Upper lobe of left lung (tissue), 6 donors: ENCODE data around the gene KCNQ1OT1. TPM values are rescaled to one million over a fixed set of nuclear protein-coding genes. Genes with fewer than 3 reads are reported as not detected.
"Not testable (repeated sequence)": the region's sequence is repeated elsewhere in the genome, so short reads cannot be mapped to it uniquely, and the experiment has no call there.

Experiments
- ATAC-seq, 2 donors: fragments of 200-7000 bp; cut with Tn5 transposase; one replicate each; pipeline ENCODE4 v1.9.1; 2022; ENCODE audit warnings: mild to moderate bottlenecking in 2 of 2, moderate library complexity in 2 of 2; ENCODE audit not compliant: low FRiP score in 2 of 2
- DNase-seq, 2 donors: peaks; one replicate each; pipeline ENCODE4 v3.0.0-alpha.2; 2019 to 2020
- H3K27ac ChIP-seq, 4 donors: fragments of 200-600 bp; sonication (generic); one replicate each; pipeline ENCODE4 v1.5.1; 2016 to 2019
- H3K27me3 ChIP-seq, 4 donors: fragments of 200-600 bp; sonication (generic); one replicate each; pipeline ENCODE4 v1.5.1; 2017 to 2019
- H3K36me3 ChIP-seq, 4 donors: fragments of 200-600 bp; sonication (generic); one replicate each; pipeline ENCODE4 v1.5.1; 2016 to 2019
- H3K4me1 ChIP-seq, 4 donors: fragments of 200-600 bp; sonication (generic); one replicate each; pipeline ENCODE4 v1.5.1; 2018 to 2019
- H3K4me3 ChIP-seq, 4 donors: fragments of 200-600 bp; sonication (generic); one replicate each; pipeline ENCODE4 v1.5.1; 2017 to 2019; ENCODE audit warnings: mild to moderate bottlenecking in 2 of 4, moderate library complexity in 1 of 4
- H3K9me3 ChIP-seq, 4 donors: fragments of 200-600 bp; sonication (generic); one replicate each; pipeline ENCODE4 v1.5.1; 2018 to 2019
- EP300 ChIP-seq, 4 donors: sonication (generic); formaldehyde crosslinking; IDR thresholded peaks; one replicate each; pipeline ENCODE4 v1.5.1; 2017; ENCODE audit warnings: antibody characterized with exemption in 4 of 4, control low read depth in 2 of 4
- POLR2A ChIP-seq, 4 donors: fragments of 450-650 bp; IDR thresholded peaks; one replicate each; pipeline ENCODE4 v1.5.1; 2016 to 2017; ENCODE audit warnings: antibody characterized with exemption in 4 of 4, mild to moderate bottlenecking in 2 of 4
- POLR2AphosphoS5 ChIP-seq, 2 donors: sonication (generic); formaldehyde crosslinking; IDR thresholded peaks; one replicate each; pipeline ENCODE4 v1.5.1; 2017; ENCODE audit warnings: antibody characterized with exemption in 2 of 2
- WGBS, 2 donors: methylation state at CpG; one replicate each; pipeline ENCODE4 v1.1.5; 2017 to 2018; 5-methylcytosine and 5-hydroxymethylcytosine counted together
- total RNA-seq, 6 donors: library from RNA; depleted of rRNA in 4 of 6; stranded (reverse); fragments of >200 nt in 4 of 6; gene quantifications; one replicate each; pipeline versions ENCODE4 v1.1.0 to v1.2.1, GENCODE V29; 2016 to 2021
- TF ChIP-seq, protein P1 (sequence below), 6 experiments: fragments of 450-650 bp in 4 of 6; fragments of 200-600 bp in 2 of 6; sonication (generic) in 2 of 6; IDR thresholded peaks; one replicate each; pipeline ENCODE4 v1.5.1; 2016 to 2019; ENCODE audit warnings: antibody characterized with exemption in 6 of 6
- donor health status: DM: no; HTN: no; CAD: no; lungs with moderate emphysema.
- donor health status: DM: no; HTN: yes; CAD: no; lungs with severe emphysema.

Gene KCNQ1OT1
- total RNA-seq, 6 donors from 2014 or later, result 1.1 to 6.3 (median 4.1) TPM

DNA sequence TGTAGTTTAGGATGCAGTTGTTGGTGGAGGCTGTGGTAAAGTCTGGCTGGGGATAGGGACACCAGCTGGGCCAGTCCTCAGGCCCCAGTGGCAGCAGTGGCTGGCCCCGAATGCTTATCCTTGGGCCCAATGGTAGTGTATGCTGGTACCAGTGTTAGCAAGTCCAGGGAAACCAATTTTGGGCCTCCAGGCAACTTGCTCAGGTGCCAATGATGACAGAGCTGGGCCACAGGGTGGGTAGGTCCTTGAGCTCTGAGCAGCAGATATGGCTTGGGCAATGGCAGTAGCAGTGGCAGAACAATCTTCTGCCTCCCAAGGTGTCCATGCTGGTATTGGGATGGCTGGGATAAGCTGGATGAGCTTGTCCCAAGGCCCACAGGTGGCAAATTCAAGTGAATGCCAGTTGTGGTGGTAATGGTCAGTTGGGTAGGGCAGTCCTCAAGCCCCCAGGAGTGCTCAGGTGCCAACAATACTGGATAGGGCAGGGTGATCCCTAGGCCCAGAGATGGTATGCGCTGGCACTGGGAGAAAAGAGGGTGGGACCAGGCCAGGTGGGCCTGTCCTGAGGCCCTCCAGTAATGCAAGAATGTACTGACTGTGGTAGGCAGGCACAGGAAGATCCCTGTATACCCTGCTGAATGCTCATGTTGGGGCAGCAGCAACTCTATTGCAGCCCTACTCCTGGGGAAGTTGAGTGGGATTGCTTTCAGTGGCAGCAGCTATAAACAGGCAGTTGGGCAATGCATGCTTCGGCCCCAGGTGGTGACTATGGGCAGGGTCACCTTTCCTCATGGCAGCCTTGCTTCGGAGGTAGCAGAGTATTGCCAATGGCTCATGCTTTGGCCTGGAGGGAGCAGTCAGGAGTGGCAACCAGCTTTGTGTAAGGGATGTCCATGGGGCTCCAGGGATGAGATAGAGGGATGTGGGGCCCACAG is 54.7 kb downstream of the KCNQ1OT1 start:
- DNase-seq (no peak), ATAC-seq (peak in 1 of 2 donors; percentile 55)
- peaks cover 42 to 91% (median 65%) of the 10 kb centered on the region in 4 donors for H3K9me3 ChIP-seq

DNA sequence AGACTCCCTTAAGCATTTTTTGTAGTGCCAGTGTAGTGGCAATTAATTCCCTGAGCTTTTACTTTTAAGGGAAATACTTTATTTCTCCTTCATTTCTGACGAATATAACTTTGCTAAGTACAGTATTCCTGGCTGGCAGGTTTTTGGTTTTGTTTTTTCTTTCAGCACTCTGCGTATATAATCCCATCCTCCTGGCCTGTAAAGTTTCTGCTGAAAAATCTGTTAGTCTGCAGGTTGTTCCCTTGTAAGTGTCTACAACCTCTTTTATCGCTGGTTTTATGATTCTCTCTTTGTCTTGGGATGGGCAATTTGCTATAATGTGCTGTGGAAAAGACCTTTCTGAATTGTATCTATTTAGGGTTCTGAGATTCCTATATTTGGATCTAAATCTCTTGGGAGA is 56.0 kb downstream of the KCNQ1OT1 start:
- no peak for DNase-seq
- TF ChIP-seq POLR2AphosphoS5 (IDR thresholded peaks at IDR 0.05), result no peak
- TF ChIP-seq, protein P1, sequence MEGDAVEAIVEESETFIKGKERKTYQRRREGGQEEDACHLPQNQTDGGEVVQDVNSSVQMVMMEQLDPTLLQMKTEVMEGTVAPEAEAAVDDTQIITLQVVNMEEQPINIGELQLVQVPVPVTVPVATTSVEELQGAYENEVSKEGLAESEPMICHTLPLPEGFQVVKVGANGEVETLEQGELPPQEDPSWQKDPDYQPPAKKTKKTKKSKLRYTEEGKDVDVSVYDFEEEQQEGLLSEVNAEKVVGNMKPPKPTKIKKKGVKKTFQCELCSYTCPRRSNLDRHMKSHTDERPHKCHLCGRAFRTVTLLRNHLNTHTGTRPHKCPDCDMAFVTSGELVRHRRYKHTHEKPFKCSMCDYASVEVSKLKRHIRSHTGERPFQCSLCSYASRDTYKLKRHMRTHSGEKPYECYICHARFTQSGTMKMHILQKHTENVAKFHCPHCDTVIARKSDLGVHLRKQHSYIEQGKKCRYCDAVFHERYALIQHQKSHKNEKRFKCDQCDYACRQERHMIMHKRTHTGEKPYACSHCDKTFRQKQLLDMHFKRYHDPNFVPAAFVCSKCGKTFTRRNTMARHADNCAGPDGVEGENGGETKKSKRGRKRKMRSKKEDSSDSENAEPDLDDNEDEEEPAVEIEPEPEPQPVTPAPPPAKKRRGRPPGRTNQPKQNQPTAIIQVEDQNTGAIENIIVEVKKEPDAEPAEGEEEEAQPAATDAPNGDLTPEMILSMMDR (IDR thresholded peaks at IDR 0.05), result no peak
- TF ChIP-seq EP300 (IDR thresholded peaks at IDR 0.05), result no peak
- TF ChIP-seq POLR2A (IDR thresholded peaks at IDR 0.05), result no peak
- no peak overlapping the region for H3K27ac ChIP-seq
- H3K27me3 ChIP-seq, result no peaks in the 10 kb centered on the region
- H3K4me1 ChIP-seq, result no peaks in the 10 kb centered on the region
- H3K9me3 ChIP-seq, result peaks cover 34 to 91% (median 62%) of the 10 kb centered on the region in 4 donors
- H3K36me3 ChIP-seq, result no peaks in the 10 kb centered on the region
- H3K4me3 ChIP-seq, result no peak overlapping the region
- no peak for ATAC-seq
- 83 to 94% methylated on average over 3 of the region's 3 CpGs for WGBS, 2 donors

More for the DNA sequence above, 54.7 kb downstream of the KCNQ1OT1 start:
- 98 to 100% methylated on average over 1 to 4 of the region's 4 CpGs for whole genome bisulfite sequencing, 2 donors
- Histone ChIP-seq H3K4me1 (no peaks in the 10 kb centered on the region), H3K27ac (no peak overlapping the region), H3K4me3 (no peak overlapping the region), H3K27me3 (no peaks in the 10 kb centered on the region), H3K36me3 (no peaks in the 10 kb centered on the region)
- TF ChIP-seq, protein P1 (IDR thresholded peaks at IDR 0.05), result no peak
- no peak for TF ChIP-seq POLR2AphosphoS5 (IDR thresholded peaks at IDR 0.05)
- no peak for TF ChIP-seq POLR2A (IDR thresholded peaks at IDR 0.05)
- TF ChIP-seq EP300 (IDR thresholded peaks at IDR 0.05), result no peak

- H3K4me1 ChIP-seq, result no peaks in the 10 kb centered on the region
- no peak for ATAC-seq
- 91 to 95% methylated on average over 1 of the region's 1 CpG for WGBS, 2 donors
Observed at GRCh38 chr11:2641623-2642022, 58.2 kb downstream of the KCNQ1OT1 start.

DNA sequence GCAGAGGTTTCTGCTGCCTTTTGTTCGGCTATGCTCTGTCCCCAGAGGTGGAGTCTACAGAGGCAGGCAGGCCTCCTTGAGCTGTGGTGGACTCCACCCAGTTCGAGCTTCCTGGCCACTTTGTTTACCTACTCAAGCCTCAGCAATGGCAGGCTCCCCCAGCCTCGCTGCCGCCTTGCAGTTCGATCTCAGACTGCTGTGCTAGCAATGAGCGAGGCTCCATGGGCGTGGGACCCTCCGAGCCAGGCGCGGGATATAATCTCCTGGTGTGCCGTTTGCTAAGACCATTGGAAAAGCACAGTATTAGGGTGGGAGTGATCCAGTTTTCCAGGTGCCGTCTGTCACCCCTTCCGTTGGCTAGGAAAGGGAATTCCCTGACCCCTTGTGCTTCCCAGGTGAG is 60.0 kb downstream of the KCNQ1OT1 start:
- DNase-seq, result peak in 1 of 2 donors; percentile 46
- H3K36me3 ChIP-seq, H3K4me3 ChIP-seq, H3K27ac ChIP-seq, H3K27me3 ChIP-seq, ATAC-seq, H3K4me1 ChIP-seq: not testable (repeated sequence)
- WGBS, 2 donors, result 96% methylated on average over 11 to 13 of the region's 13 CpGs
- peaks cover 29 to 74% (median 48%) of the 10 kb centered on the region in 4 donors for H3K9me3 ChIP-seq

More at GRCh38 chr11:2641623-2642022, 58.2 kb downstream of the KCNQ1OT1 start:
- TF ChIP-seq POLR2A (IDR thresholded peaks at IDR 0.05), result no peak
- TF ChIP-seq POLR2AphosphoS5 (IDR thresholded peaks at IDR 0.05), result no peak
- TF ChIP-seq, protein P1 (IDR thresholded peaks at IDR 0.05), result no peak
- no peak for TF ChIP-seq EP300 (IDR thresholded peaks at IDR 0.05)
- H3K36me3 ChIP-seq, result no peaks in the 10 kb centered on the region
- no peak overlapping the region for H3K4me3 ChIP-seq
- no peak for DNase-seq
- H3K9me3 ChIP-seq, result peaks cover 31 to 88% (median 60%) of the 10 kb centered on the region in 4 donors
- H3K27ac ChIP-seq, result no peak overlapping the region
- no peaks in the 10 kb centered on the region for H3K27me3 ChIP-seq

GRCh38 chr11:2631161-2631560 is 68.6 kb downstream of the KCNQ1OT1 start:
- Histone ChIP-seq H3K4me3 (no peak overlapping the region), H3K9me3 (peaks cover 19 to 63% (median 46%) of the 10 kb centered on the region in 4 donors), H3K27ac (no peak overlapping the region), H3K4me1 (no peaks in the 10 kb centered on the region), H3K27me3 (no peaks in the 10 kb centered on the region), H3K36me3 (peaks cover 0 to 3% (median 0%) of the 10 kb centered on the region in 4 donors)
- ATAC-seq (no peak), DNase-seq (no peak)
- TF ChIP-seq POLR2AphosphoS5 (IDR thresholded peaks at IDR 0.05) (no peak), EP300 (IDR thresholded peaks at IDR 0.05) (no peak), POLR2A (IDR thresholded peaks at IDR 0.05) (no peak)
- TF ChIP-seq, protein P1 (IDR thresholded peaks at IDR 0.05), result no peak
- 61 to 68% methylated on average over 1 of the region's 1 CpG for WGBS, 2 donors
